LNCAP (cell line): ENCODE results near the gene COX17.

Experiments
- TF ChIP-seq, protein P1 (sequence below): fragments of 450-650 bp; IDR thresholded peaks from 2 replicates; pipeline ENCODE4 v1.5.1; 2017; ENCODE audit warnings: mild to moderate bottlenecking

The COX17 gene

DNA sequence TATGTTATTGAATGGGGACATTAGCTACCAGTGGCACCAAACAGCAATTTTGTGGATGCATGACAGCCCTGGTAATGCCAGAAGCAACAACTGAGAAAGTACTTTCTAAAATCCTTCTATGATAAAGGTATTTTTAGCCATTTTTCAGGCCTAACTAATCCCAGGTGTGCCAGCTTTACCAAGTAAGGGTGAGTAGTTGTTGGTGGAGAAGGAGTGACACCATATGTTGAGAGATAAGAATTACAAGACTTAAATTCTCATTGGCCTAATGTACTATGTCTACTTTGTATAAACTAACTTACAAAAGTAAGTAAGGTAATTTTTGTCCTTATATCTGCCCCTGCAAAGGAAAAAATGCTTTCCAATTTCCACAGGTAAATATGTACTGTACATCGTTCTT lies 4.1 kb upstream of the COX17 start:
- TF ChIP-seq, protein P1, sequence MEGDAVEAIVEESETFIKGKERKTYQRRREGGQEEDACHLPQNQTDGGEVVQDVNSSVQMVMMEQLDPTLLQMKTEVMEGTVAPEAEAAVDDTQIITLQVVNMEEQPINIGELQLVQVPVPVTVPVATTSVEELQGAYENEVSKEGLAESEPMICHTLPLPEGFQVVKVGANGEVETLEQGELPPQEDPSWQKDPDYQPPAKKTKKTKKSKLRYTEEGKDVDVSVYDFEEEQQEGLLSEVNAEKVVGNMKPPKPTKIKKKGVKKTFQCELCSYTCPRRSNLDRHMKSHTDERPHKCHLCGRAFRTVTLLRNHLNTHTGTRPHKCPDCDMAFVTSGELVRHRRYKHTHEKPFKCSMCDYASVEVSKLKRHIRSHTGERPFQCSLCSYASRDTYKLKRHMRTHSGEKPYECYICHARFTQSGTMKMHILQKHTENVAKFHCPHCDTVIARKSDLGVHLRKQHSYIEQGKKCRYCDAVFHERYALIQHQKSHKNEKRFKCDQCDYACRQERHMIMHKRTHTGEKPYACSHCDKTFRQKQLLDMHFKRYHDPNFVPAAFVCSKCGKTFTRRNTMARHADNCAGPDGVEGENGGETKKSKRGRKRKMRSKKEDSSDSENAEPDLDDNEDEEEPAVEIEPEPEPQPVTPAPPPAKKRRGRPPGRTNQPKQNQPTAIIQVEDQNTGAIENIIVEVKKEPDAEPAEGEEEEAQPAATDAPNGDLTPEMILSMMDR, result peak; percentile 60

DNA sequence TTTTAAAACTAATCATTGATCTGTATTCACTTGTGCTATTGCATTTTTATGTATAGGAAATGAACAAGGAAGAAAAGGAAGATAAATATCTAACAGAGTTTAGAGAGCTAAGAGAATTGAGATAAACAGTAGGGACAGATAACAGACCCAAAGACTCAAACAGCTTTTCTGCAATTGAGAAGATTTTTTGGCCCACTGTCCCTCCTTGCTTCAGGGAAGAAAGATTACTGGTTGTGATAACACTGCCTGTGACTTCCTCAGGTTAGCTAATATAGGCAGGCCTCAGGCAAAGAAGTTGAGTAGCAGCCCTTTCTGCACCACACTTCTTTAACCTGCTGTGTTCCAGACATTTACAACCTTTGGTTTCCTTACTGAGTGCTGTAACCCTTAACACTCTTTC lies 2.7 kb upstream of the COX17 start:
- TF ChIP-seq, protein P1, result no peak

DNA sequence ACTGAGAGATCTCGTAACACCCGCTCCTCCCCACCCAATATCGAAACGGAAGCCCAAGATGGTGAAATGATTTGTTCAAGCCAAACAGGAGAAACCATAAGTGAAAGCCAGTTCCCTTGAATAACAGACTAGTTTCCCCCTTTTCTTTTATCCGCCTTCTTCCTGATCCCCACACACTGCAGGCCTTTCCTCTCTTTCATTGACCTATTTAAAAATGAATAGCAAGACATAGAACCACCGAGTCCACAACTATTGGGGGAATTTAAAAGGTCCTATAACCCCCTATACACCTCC lies 382 bp upstream of the COX17 start:
- TF ChIP-seq, protein P1, result no peak

DNA sequence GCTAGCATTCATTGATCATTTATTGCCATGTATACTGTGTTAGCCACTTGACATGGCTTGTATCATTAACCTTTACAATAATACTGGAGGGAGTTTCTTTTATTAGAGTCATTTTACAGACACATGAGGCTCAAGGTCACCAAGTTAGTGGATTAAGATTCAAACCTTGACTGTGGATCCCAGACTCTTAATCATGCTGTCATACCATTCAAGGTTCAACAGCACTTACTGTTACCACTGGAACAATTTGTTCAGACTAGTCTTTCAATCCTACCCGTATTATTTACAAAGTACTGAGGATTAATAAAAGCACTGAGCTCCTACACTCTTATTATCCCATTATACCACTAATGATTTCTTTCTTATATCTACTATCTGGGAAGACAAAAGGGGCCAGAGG lies 1.2 kb downstream of the COX17 start:
- TF ChIP-seq, protein P1, result no peak

DNA sequence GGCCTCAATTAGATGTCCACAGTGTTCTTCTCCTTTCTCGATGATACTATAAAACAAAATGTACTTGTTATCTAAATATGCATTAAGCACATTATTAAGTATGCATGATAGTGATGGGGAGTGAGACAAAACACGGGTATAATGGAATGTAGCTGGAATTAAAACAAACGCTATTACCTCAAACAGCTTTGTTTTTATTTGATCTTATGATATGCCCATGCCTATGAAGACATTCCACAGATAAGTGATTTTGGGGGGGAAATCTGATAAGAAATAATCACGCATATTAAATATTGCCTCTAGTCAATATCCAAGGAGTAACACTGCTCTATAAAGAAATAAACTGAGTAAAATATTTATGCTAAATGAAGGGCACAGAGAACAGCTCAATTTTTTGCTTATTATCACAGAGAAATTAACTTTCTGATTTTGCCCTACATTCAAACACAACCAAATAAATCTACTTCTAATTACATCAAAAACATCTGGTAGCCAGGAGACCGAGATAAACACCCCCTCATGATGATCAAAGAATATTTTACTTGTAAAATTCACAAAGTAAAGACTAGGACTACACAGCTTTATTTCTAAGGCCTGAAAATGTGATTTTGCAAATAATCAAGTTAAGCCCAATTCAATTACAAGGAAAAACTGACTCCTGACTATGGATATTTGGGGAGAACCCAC lies 1.9 kb downstream of the COX17 start:
- TF ChIP-seq, protein P1, result no peak

DNA sequence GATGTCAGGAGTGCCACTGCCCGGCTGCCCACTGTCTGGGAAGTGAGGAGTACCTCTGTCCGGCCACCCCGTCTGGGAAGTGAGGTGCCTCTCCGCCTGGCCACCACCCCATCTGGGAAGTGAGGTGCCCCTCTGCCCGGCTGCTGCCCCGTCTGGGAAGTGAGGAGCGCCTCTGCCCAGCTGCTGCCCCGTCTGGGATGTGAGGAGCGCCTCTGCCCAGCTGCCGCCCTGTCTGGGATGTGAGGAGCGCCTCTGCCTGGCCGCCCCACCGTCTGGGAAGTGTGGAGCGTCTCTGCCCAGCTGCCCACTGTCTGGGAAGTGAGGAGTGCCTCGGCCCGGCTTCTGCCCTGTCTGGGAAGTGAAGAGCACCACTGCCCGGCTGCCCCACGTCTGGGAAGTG lies 3.3 kb downstream of the COX17 start:
- TF ChIP-seq, protein P1, result no peak

DNA sequence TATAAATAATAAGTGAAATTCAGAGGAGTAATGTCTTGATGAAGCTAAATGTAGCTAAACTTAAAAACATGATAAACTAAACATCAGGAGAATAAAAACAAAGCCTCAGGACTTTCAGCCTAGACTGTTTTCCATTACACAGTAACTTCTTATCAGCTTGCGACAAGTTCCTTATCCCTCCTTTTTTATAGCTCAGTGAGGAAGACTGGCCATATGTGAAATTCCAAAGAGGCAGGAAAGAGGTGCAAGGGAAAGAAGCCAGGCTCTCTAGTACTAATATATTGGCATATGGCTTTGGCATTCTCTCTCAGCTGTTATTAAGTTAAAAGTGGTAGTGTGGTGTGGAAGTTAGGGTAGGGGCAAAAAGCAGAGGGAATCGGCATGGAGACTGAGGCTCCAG lies 4.4 kb downstream of the COX17 start:
- TF ChIP-seq, protein P1, result no peak
